HG03175 (cell line): Measurements from ENCODE around the gene CABP5.

ENCODE experiments used
- ATAC-seq: cut with Tn5 transposase; IDR thresholded peaks from one replicate; pipeline ENCODE4 v1.9.1; 2021; ENCODE audit warnings: mild to moderate bottlenecking, moderate library complexity; ENCODE audit not compliant: unreplicated experiment

The CABP5 gene

GRCh38 chr19:48033604-48034003 is 10.3 kb downstream of the CABP5 start:
- ATAC-seq: no peak

GRCh38 chr19:48030073-48030472 is 13.8 kb downstream of the CABP5 start:
- ATAC-seq: no peak

GRCh38 chr19:48029431-48029830 is 14.4 kb downstream of the CABP5 start:
- no peak for ATAC-seq

- ATAC-seq: no peak
These were observed 18.4 kb downstream of the CABP5 start for GRCh38 chr19:48025480-48025879.

GRCh38 chr19:48023518-48023917 is 20.4 kb downstream of the CABP5 start:
- no peak for ATAC-seq

GRCh38 chr19:48023011-48023410 is 20.9 kb downstream of the CABP5 start:
- ATAC-seq: no peak

- ATAC-seq: no peak
These were observed 23.2 kb downstream of the CABP5 start for GRCh38 chr19:48020686-48021085.

GRCh38 chr19:48010932-48011758 is 32.7 kb downstream of the CABP5 start:
- no peak for ATAC-seq

- no peak for ATAC-seq
These were observed 37.1 kb downstream of the CABP5 start for GRCh38 chr19:48006762-48007161.

GRCh38 chr19:48004236-48004635 is 39.6 kb downstream of the CABP5 start:
- ATAC-seq: no peak

- no peak for ATAC-seq
These were observed 43.0 kb downstream of the CABP5 start for GRCh38 chr19:48000846-48001245.

- no peak for ATAC-seq
These were observed 45.1 kb downstream of the CABP5 start for GRCh38 chr19:47998800-47999199.

- no peak for ATAC-seq
These were observed 47.6 kb downstream of the CABP5 start for GRCh38 chr19:47996230-47996727.

GRCh38 chr19:47994209-47994802 is 49.6 kb downstream of the CABP5 start, which contains the start of gene ELSPBP1:
TSS of gene ELSPBP1 (plus strand) at chr19:47994632. CDS start at chr19:48008668, 14,036 bp downstream.
- no peak for ATAC-seq

- ATAC-seq: no peak
These were observed 51.8 kb downstream of the CABP5 start, which contains the start of gene BSPH1 for GRCh38 chr19:47992070-47992469. TSS of gene BSPH1 (minus strand) at chr19:47992170. CDS start at chr19:47992081, 89 bp downstream.

GRCh38 chr19:47991191-47991808 is 52.6 kb downstream of the CABP5 start:
- ATAC-seq: no peak
